OCI-LY3 (cell line): Measurements from ENCODE around the gene COL12A1.

Experiments used
- CTCF ChIP-seq: fragments of 200-600, 300-600 bp; sonication (generic); IDR thresholded peaks from 2 replicates; pipeline ENCODE4 v1.5.1; 2014; ENCODE audit warnings: antibody characterized with exemption, low read length, low read depth
- EZH2phosphoT487 ChIP-seq: fragments of 200-600 bp; shearing (Covaris generic); IDR thresholded peaks from 2 replicates; pipeline ENCODE4 v1.6.1; 2018; ENCODE audit warnings: antibody characterized with exemption, mixed run types, low read depth

- no peak for TF ChIP-seq CTCF
- TF ChIP-seq EZH2phosphoT487 = no peak
Measured at GRCh38 chr6:75235271-75235670, 29.4 kb upstream of the COL12A1 start.
